Dedifferentiated amniotic fluid mesenchymal stem cell (primary cell): ENCODE measurements around the gene NRBP1.

Source experiments
- DNase-seq: peaks from one replicate; pipeline ENCODE4 v3.0.0-alpha.2; 2016; ENCODE audit errors: extremely low spot score

NRBP1 gene

GRCh38 chr2:27489498-27490397, 61.3 kb downstream of the NRBP1 start, which contains the start of gene IFT172:
TSS of gene IFT172 (minus strand) at chr2:27489743. CDS start at chr2:27489653, 90 bp downstream.
- DNase-seq = peak; percentile 98
